Measurements from ENCODE around the gene UBTD2. TPM values are rescaled to one million over a fixed set of nuclear protein-coding genes. Genes with fewer than 3 reads are reported as not detected.

The UBTD2 gene
- total and polyA plus RNA-seq, 2 experiments from 2014 or later = 17.9 to 46.3 TPM

DNA sequence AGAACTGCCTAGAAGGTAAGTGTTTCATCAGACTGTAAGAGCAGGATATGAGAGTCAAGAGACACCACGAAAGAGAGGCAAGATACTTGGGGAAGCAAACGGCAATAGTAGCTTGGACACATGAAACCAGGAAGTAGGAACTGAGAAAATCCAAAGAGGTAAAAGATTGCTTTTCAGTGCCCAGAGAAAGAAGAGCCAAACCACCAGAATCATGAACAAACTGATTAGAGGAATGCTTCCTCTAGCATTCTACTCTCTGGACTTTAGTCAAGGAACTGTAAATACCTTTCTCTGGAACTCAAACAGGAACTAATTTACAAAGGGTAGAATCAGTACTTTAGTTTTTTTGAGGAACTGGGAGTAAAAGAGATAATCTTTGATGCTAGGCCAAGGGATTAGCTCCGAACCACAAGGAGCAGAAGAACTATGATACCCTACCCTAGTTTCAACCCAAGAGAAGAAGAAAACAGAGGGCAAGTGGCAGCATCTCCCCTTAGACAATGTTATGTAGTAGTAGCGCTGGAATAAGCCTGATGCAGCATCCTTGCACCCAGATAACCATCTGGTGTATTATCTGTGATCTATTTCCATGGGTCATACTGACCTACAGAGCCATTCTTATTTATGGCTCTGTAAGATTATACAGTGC, 48.3 kb downstream of the UBTD2 start:
- peaks cover 39% of the 10 kb centered on the region for H4K20me1 ChIP-seq (replicated peaks; ENCODE audit: insufficient read depth)
- peaks cover 15% of the 10 kb centered on the region for H3K4me1 ChIP-seq (ENCODE audit: insufficient read depth)
- H3K79me2 ChIP-seq (replicated peaks; ENCODE audit: insufficient read depth) = peaks cover 62% of the 10 kb centered on the region
- no peak for TF ChIP-seq EZH2 (IDR thresholded peaks at IDR 0.05; ENCODE audit: low read depth, unreplicated experiment)
- TF ChIP-seq POLR2AphosphoS5 (IDR thresholded peaks at IDR 0.05; ENCODE audit: low read depth) = no peak
- no peak for TF ChIP-seq ZNF114 (CRISPR knock-in tag; IDR thresholded peaks at IDR 0.05)
- TF ChIP-seq NANOG (IDR thresholded peaks at IDR 0.05; ENCODE audit: borderline replicate concordance) = no peak
- TF ChIP-seq, protein P1, sequence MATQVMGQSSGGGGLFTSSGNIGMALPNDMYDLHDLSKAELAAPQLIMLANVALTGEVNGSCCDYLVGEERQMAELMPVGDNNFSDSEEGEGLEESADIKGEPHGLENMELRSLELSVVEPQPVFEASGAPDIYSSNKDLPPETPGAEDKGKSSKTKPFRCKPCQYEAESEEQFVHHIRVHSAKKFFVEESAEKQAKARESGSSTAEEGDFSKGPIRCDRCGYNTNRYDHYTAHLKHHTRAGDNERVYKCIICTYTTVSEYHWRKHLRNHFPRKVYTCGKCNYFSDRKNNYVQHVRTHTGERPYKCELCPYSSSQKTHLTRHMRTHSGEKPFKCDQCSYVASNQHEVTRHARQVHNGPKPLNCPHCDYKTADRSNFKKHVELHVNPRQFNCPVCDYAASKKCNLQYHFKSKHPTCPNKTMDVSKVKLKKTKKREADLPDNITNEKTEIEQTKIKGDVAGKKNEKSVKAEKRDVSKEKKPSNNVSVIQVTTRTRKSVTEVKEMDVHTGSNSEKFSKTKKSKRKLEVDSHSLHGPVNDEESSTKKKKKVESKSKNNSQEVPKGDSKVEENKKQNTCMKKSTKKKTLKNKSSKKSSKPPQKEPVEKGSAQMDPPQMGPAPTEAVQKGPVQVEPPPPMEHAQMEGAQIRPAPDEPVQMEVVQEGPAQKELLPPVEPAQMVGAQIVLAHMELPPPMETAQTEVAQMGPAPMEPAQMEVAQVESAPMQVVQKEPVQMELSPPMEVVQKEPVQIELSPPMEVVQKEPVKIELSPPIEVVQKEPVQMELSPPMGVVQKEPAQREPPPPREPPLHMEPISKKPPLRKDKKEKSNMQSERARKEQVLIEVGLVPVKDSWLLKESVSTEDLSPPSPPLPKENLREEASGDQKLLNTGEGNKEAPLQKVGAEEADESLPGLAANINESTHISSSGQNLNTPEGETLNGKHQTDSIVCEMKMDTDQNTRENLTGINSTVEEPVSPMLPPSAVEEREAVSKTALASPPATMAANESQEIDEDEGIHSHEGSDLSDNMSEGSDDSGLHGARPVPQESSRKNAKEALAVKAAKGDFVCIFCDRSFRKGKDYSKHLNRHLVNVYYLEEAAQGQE (IDR thresholded peaks at IDR 0.05; ENCODE audit: unreplicated experiment) = no peak
- no peak for TF ChIP-seq CREB1 (CRISPR knock-in tag; IDR thresholded peaks at IDR 0.05; ENCODE audit: low read depth)
- TF ChIP-seq STAT1 (IDR thresholded peaks at IDR 0.05; ENCODE audit: unreplicated experiment) = no peak
- no peak for TF ChIP-seq ZNF331 (CRISPR knock-in tag; IDR thresholded peaks at IDR 0.05; ENCODE audit: low read depth)
- no peak for TF ChIP-seq JUNB (IDR thresholded peaks at IDR 0.05; ENCODE audit: unreplicated experiment)
- TF ChIP-seq, protein P2, sequence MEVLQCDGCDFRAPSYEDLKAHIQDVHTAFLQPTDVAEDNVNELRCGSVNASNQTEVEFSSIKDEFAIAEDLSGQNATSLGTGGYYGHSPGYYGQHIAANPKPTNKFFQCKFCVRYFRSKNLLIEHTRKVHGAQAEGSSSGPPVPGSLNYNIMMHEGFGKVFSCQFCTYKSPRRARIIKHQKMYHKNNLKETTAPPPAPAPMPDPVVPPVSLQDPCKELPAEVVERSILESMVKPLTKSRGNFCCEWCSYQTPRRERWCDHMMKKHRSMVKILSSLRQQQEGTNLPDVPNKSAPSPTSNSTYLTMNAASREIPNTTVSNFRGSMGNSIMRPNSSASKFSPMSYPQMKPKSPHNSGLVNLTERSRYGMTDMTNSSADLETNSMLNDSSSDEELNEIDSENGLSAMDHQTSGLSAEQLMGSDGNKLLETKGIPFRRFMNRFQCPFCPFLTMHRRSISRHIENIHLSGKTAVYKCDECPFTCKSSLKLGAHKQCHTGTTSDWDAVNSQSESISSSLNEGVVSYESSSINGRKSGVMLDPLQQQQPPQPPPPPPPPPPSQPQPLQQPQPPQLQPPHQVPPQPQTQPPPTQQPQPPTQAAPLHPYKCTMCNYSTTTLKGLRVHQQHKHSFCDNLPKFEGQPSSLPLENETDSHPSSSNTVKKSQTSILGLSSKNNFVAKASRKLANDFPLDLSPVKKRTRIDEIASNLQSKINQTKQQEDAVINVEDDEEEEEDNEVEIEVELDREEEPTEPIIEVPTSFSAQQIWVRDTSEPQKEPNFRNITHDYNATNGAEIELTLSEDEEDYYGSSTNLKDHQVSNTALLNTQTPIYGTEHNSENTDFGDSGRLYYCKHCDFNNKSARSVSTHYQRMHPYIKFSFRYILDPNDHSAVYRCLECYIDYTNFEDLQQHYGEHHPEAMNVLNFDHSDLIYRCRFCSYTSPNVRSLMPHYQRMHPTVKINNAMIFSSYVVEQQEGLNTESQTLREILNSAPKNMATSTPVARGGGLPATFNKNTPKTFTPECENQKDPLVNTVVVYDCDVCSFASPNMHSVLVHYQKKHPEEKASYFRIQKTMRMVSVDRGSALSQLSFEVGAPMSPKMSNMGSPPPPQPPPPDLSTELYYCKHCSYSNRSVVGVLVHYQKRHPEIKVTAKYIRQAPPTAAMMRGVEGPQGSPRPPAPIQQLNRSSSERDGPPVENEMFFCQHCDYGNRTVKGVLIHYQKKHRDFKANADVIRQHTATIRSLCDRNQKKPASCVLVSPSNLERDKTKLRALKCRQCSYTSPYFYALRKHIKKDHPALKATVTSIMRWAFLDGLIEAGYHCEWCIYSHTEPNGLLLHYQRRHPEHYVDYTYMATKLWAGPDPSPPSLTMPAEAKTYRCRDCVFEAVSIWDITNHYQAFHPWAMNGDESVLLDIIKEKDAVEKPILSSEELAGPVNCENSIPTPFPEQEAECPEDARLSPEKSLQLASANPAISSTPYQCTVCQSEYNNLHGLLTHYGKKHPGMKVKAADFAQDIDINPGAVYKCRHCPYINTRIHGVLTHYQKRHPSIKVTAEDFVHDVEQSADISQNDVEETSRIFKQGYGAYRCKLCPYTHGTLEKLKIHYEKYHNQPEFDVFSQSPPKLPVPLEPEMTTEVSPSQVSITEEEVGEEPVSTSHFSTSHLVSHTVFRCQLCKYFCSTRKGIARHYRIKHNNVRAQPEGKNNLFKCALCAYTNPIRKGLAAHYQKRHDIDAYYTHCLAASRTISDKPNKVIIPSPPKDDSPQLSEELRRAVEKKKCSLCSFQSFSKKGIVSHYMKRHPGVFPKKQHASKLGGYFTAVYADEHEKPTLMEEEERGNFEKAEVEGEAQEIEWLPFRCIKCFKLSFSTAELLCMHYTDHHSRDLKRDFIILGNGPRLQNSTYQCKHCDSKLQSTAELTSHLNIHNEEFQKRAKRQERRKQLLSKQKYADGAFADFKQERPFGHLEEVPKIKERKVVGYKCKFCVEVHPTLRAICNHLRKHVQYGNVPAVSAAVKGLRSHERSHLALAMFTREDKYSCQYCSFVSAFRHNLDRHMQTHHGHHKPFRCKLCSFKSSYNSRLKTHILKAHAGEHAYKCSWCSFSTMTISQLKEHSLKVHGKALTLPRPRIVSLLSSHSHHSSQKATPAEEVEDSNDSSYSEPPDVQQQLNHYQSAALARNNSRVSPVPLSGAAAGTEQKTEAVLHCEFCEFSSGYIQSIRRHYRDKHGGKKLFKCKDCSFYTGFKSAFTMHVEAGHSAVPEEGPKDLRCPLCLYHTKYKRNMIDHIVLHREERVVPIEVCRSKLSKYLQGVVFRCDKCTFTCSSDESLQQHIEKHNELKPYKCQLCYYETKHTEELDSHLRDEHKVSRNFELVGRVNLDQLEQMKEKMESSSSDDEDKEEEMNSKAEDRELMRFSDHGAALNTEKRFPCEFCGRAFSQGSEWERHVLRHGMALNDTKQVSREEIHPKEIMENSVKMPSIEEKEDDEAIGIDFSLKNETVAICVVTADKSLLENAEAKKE (CRISPR knock-in tag; IDR thresholded peaks at IDR 0.05) = no peak
- H3F3A ChIP-seq (replicated peaks; ENCODE audit: low read depth) = peaks cover 4% of the 10 kb centered on the region; the same call in 1 of the 2 replicates
- peaks cover 33% of the 10 kb centered on the region for H3K4me1 Mint-ChIP-seq
- DNase-seq (ENCODE audit: low spot score) (no peak), ATAC-seq (no peak)
- no peaks in the 10 kb centered on the region for H3K9me2 ChIP-seq (ENCODE audit: insufficient read depth)
- no peak overlapping the region for H2AFZ ChIP-seq
- H3K9me3 Mint-ChIP-seq = no peaks in the 10 kb centered on the region
- no peak overlapping the region for H3K27ac ChIP-seq (ENCODE audit: low read depth)
- peaks cover 7% of the 10 kb centered on the region; the same call in 1 of the 2 replicates for H3K36me3 ChIP-seq (ENCODE audit: insufficient read depth)
- peaks cover 3% of the 10 kb centered on the region for H3K27me3 Mint-ChIP-seq (ENCODE audit: insufficient read depth, low read depth, poor library complexity)
- peak overlapping the region; percentile 19; the same call in 1 of the 2 replicates for H3K27ac Mint-ChIP-seq
- H3K4me2 ChIP-seq = no peak overlapping the region
- peaks cover 26% of the 10 kb centered on the region for H3K36me3 Mint-ChIP-seq (ENCODE audit: low read depth)
- H3K4me3 Mint-ChIP-seq = no peak overlapping the region
- H3K4me3 ChIP-seq = no peak overlapping the region
- no peaks in the 10 kb centered on the region for H3K27me3 ChIP-seq (ENCODE audit: insufficient read depth)

Data from GM23338 (cell line).